ENCODE data around the gene ANKRD31.

Gene ANKRD31

GRCh38 chr5:75057561-75057960, 179.1 kb downstream of the ANKRD31 start:
- DNase-seq = no peak

- DNase-seq = no peak
Measured at GRCh38 chr5:75055727-75056144, 180.9 kb downstream of the ANKRD31 start.

DNA sequence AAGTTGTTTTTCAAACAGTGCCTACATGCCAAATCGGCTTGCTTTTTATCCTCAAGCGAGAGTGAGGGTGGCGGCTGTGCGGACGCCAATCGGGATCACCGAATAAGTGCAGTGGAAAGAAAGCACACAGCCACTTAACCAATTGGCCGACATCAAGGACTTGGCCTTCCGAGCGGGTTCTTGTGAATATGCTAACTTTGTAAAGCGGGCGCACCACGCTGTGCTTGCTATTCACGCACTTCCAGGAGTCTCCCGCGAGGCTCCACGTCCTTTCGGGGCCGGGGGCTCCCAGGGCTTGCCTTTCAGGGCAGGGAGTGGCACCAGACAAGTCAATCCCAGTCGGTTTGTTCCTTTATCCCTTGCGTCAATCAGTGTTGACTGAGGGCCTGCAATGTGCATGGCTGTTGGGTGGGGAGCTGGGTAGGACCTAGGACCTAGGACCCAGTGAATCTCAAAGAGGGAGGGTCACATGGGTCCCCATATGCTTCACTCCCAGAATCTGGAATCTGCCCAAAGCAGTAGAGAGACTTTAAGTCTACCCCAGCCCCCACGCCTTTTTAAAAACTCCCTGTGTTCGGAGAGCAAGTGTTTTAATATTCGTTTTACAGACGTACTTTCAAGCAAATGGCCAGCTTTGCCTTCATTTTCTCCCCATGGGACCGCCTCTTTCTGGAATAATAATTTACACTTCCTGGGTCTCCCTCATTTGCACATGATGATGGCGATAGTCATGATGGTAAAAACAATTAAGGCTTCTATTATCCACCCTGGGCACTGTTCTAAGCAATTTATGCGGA, 182.3 kb downstream of the ANKRD31 start:
- no peak for DNase-seq

DNA sequence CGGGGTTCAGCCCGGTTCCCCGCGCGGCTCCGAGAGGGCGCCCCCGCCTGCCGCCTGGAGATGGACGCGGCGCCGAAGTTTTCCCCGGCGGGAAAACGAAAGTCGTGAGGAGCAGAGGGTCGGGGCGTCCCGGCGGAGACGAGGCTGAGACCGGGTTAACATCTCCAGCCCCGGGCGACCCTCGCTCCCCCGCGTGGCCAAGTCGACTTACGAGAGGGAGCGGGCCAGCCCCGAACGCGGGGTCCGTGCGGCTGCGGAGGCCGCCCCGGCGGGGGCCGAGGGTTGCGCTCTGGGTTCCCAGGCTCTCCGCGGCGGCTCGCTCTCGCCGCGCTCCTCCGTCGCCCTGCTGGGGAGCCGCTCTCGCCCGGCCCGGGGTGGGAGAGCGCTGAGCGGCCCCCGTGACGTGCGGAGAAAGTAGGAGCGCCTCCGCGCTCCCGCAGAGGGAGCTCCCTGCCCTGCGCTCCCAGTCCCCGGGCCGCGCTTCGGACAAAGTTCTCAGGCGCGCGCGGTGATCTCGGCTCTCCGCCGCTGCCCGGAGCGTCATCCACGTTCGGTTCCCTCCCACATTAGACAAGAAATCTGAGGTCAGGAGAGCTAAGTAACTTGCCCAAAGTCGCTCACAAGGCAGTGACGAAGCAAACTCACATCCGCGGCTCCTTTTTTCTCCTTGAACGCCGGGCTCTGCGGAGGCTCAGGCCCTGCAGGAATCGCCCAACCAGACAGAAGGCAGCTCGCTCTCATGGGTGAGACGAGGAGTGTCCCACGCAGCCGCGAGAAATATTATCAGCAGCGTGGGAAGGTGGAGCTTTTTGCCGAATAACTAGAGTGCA, 183.2 kb downstream of the ANKRD31 start:
- DNase-seq = peak; percentile 32

DNA sequence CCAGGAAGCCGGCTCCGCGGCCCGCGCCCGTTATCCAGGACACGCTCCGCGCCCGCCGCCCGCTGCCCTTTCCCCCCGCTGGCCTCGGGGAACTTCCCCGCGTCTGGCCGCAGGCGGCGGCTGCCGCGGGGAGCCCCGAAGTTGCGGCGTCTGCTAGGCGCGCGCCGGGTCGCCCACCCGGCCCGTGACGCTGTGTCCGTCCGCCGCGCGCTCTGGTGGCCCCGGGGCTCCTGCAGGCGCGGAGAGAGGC, 183.7 kb downstream of the ANKRD31 start:
- no peak for DNase-seq

- DNase-seq = peak; percentile 24
Measured at GRCh38 chr5:75052192-75053053, 184.3 kb downstream of the ANKRD31 start, which contains the start of gene GCNT4. Gene GCNT4, minus strand, starts transcription at chr5:75052558. Its CDS starts 22,521 bp downstream, at chr5:75030037.

DNA sequence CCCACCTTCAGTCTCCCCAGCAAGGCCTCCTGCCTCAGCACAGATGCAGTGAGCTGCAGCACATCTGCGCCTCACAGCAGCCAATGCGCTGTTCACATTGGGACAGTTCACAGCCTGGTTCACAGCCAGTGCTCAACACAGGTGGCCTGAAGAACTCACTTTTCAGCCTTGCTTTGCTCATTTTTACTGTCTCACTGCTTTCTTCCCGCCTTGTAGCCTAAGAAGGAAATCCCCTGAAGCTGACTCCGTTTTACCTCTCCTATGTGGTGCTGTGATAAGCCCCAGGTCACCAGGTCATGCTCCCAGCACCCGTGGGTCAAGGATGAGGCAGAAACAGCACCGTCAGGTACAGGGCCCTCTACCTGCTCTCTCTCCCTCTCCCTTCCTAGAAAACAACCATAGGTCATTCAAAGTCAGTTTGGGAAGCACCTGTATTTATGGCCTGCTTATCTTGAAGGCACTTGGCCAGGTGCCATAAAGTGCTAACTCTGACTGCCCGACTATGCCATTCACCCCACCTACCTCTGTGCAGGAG, 185.4 kb downstream of the ANKRD31 start:
- peak; percentile 4 for DNase-seq

DNA sequence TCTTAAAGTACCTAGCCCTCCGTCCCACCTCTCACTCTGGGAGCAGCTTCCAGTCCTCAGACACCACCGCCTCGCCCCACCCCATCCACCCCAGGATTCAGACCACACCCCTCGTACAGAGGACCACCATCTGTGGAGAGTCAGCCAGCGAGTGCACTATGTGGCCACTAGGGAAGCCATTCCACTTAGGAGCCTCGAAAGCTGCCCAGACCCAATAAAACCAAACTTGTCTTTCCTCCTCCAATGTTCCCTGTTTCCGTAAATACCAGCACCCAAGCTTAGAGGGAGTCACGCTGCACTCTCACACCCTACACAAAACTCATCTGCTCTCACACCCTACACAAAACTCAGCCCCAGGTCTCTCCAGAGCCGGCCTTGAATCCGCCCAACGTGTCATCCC, 186.3 kb downstream of the ANKRD31 start:
- peak; percentile 3 for DNase-seq

GRCh38 chr5:75049456-75050351, 187.0 kb downstream of the ANKRD31 start:
- peak; percentile 48 for DNase-seq

GRCh38 chr5:75048457-75048953, 188.2 kb downstream of the ANKRD31 start:
- DNase-seq = no peak

GRCh38 chr5:75047356-75047755, 189.3 kb downstream of the ANKRD31 start:
- DNase-seq = no peak

DNA sequence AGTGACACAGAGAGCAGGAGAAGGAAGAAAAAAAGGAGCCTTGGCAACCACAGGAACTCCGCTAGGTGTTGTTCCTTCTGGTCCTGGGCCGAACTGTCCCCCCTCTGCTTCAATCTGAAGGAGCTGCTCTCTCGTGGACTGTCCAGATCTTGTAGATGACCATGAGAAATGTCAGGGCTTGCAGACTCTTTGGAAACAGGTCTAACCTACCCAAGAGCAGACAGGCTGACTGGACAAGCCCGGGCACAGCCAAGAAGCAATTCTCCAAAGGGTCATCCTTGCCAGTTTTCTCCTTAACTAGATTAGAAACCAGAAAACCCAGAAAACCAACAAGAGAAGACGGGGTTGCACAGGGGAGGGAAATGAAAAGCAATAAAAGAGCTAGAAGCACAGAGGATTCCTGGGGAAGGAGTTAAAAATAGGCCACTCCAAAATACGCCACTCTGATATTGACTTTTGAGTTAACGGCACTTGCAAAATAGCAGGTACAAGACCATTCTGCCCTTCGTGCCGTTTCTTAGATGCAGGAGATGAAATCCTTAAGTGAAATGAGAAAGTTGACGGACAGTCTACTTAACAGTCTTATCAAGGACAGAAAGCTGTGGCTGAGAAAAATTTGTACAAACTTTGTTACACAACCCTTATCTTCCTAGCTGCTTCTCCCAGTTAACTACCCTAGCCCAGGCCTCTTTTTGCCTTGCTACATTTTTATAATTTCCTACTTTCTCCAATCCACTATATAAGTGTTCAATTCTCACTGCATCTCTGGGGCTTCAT, 190.1 kb downstream of the ANKRD31 start:
- no peak for DNase-seq

- no peak for DNase-seq
Measured at GRCh38 chr5:75045071-75045470, 191.6 kb downstream of the ANKRD31 start.

- no peak for DNase-seq
Measured at GRCh38 chr5:75044406-75044805, 192.3 kb downstream of the ANKRD31 start.

DNA sequence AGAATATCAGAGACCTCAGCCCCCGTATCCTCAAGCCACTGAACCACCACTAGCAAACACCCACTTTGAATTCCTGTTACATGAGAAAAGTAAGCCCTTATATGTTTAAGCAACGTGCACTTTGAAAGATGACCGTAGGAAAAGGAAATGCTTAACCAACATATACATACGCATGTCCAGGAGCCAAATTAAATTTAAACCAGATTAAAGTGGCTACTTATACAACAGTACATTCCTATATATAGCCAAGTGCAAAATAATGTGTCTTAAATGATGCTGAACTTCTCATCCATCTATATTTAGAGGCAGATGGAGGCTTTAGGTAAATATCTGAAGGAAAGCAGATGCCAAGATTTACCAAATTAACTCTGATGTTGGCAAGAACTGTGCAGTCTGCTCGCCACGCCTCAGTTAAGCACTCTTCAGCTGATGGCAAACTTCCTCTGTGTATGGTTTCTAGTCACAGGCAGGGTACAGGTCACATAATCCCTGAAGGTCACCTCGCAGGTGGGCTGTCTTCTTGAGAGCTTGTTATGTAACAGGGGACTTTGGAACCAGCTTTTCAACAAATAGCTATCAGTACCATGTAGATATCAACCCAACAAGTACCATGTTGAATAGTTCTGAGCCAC, 192.9 kb downstream of the ANKRD31 start:
- DNase-seq = no peak

- DNase-seq = no peak
Measured at GRCh38 chr5:75042522-75042921, 194.2 kb downstream of the ANKRD31 start.

GRCh38 chr5:75040973-75041372, 195.7 kb downstream of the ANKRD31 start:
- no peak for DNase-seq

DNA sequence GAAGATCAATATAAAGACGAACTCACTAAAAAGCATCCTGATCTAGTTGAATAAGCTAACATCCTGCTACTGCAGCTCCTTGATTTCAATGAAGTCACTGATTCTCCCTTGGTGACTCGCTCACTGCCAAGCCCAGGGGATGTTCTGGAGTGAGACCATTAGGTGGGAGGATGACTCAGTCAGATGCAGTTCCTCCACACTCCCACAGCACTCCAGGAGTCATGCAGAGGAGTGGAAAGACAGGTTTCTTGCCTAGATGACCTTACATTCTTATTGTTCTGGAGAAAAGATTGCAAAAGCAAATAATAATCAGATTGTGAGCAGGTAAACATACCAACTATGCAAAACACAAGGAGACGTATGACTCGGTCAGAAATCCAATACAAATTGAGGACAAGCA, 199.6 kb downstream of the ANKRD31 start:
- DNase-seq = no peak

- DNase-seq = peak; percentile 7
Measured at GRCh38 chr5:75034137-75034739, 202.4 kb downstream of the ANKRD31 start.

DNA sequence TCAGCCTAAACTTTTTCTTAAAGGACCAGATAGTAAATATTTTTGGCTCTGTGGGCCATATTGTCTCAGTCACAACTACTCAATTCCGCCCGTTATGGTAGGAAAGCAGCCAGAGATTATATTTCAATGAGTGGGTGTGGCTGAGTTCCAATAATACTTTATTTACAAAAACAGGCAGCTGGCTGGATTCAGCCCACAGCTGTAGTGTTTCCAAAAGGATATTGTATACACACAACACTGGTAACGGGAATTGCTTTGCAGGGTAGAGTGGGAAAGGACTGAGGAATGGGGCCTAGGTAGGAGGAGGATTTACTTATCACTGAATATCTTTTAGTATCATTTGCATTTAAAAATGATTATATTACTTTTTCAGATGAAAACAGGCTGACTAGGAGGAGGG, 205.3 kb downstream of the ANKRD31 start:
- DNase-seq = no peak
